GM19467 (cell line): ENCODE results near the gene HM13.
A peak's percentile ranks its signal among the peaks of the same experiment; 100 is the strongest.
"Not testable (repeated sequence)": the region's sequence is repeated elsewhere in the genome, so short reads cannot be mapped to it uniquely, and the experiment has no call there.

Experiments
- ATAC-seq: cut with Tn5 transposase; IDR thresholded peaks from one replicate; pipeline ENCODE4 v1.9.1; 2021; ENCODE audit warnings: mild to moderate bottlenecking, moderate library complexity; ENCODE audit not compliant: unreplicated experiment

Gene HM13

GRCh38 chr20:31565699-31566318 is 51.6 kb downstream of the HM13 start:
- ATAC-seq = no peak

GRCh38 chr20:31566319-31566657 is 52.0 kb downstream of the HM13 start:
- no peak for ATAC-seq

DNA sequence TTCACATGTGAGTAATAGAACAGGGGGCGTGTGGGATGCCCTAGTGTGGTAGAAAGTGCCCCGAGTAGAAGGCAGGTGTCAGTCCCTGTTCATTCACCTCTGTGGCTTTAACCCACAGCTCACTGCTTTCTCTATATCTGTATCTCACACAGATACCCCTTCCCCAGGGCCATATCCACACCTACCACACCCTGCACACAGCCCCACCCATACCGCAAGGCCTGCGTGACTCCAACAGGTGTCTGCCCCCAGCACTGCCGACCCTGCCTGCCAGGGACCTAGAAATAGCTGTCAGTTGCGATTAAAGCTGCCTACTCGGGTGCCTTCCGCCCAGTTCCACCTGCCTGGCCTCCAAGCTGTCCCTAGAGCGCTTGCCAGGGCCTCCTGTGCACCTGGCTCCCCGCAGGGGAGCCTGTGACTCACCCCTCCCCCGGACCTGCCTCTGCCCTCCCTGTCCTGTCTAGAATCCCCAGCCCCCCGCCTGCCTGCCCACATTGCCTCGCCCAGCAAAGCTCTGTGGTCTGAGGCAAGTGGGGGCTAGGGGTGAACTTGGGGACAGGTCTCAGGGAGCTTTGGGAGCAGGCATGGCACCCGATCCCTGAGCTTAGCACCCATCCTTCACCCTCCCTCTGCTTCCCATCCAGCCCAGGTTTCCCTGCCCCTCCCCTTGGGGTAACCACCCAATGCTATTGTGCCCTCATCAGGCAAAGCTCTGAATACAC is 52.6 kb downstream of the HM13 start:
- no peak for ATAC-seq

GRCh38 chr20:31567380-31567720 is 53.1 kb downstream of the HM13 start:
- ATAC-seq = no peak

DNA sequence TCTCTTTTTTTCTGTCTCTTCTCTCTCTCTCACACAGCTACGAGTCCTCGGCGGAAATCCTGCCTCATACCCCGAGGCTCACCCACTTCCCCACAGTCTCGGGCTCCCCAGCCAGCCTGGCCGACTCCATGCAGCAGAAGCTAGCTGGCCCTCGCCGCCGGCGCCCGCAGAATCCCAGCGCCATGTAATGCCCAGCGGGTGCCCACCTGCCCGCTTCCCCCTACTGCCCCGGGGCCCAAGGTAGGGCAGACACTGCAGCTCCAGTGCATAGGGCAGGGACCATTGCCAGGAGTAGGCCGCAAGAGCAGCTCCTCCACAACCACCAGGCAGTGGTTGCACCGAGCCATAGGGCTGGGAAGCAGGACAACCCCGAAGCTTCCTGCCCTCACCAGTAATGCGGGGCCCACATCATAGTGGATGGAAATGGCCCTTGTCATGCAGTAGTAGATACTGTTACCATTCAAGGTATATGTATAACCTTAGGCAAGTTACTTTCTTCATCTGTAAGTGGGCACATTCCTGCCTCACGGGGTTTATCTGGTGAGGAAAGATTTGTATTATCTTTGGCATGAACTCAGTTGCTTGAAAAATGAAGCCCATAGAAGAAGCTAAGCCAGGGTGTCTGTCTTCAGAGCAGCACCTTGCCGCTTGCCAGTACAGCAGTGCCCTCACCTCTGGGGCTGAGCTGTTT is 53.9 kb downstream of the HM13 start:
- ATAC-seq = no peak

- ATAC-seq = no peak
These were observed 54.5 kb downstream of the HM13 start for GRCh38 chr20:31568773-31569162.

DNA sequence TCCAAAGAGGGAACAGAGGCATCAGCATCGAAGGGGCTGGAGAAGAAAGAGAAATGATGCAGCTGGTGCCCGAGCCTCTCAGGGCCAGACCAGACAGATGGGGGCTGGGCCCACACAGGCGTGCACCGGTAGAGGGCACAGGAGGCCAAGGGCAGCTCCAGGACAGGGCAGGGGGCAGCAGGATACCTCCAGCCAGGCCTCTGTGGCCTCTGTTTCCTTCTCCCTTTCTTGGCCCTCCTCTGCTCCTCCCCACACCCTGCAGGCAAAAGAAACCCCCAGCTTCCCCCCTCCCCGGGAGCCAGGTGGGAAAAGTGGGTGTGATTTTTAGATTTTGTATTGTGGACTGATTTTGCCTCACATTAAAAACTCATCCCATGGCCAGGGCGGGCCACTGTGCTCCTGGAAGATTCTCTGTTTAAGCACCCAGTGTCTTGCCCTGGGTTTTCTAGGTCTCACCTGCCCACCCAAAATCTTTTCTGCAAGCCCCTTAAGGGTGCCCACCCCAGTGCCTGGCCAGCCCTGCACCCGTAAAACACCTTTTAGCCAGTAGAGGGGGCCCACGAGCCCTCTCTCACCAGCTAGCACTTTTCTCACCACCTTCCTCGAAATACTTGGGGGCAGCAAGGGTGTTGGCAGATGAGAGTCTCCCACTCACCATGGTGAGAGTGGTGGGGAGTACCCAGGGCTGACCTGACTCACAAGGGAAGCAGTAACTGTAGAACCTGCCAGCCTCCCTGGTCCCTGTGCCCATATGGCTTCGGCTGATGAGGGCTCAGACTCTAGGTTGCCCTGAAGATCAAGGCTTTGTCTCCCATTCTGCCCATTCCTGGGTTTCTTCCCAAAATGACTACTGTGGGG is 55.1 kb downstream of the HM13 start:
- ATAC-seq = no peak

GRCh38 chr20:31570021-31570463 is 55.8 kb downstream of the HM13 start:
- no peak for ATAC-seq

DNA sequence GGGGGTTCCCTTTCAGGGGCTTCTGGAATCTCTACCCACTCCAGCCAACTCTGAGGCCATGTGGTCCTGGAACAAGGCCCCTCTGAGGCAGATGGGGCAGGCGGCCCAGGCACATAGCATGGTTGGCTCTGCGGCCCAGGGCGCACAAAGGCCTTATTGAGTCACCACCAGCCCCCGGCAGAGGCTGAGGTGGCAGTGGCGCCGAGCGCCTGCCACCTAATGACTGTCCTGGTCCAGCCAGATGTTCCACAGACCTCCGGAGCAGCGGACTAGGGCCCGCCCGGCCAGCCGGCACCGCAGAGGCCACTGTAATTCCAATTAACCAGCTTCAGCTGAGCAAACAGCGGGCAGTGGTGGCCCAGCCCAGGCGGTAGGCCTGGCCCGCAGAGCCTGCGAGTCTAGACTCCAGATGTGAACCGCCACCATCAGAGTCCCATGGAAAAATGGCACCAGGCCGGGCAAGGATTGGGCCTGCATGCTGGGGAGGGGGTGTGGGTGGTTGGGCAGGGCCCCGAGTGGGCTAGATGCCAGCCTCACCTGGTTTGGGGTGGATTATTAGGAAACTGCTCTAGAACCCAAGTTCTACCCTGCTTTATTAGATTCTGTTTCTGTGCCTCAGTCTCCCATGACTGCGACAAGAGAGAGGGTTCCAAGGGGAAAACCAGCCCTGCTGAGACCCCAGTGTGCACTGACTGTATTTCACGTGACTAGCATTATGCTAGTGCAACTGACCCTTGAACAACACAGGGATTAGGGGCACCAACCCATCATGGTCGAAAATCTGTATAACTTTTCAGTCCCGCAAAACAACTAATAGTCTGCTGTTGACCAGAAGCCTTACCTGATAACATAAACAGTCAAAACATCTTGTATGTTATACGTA is 56.7 kb downstream of the HM13 start:
- ATAC-seq = no peak

DNA sequence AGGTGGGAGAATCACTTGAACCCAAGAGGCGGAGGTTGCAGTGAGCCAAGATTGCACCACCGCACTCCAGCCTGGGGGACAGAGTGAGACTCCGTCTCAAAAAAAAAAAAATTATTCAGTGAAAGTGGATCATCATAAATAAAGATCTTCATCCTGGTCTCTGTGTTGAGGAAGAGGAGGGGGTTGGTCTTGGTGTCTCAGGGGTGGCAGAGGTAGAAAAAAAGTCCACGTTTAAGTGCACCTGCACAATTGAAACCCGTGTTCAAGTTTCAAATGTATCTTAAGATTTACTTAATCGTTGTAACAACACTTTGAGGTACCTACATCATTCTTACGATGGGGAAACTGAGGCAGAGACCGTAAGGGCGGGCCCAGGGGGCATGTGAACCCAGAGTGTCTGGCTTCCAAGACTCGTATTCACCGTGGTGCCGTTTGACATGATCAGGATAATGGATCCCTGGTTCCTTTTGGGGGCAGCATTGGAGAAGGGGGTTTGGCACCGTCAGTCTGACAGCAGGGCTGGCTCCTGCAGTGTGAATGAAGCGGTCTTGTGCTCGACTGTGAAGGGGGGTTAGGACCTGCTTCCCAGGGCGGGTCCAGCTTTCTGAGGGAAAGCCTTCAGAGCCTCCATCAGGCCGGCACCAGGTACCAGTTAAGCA is 57.9 kb downstream of the HM13 start:
- no peak for ATAC-seq

DNA sequence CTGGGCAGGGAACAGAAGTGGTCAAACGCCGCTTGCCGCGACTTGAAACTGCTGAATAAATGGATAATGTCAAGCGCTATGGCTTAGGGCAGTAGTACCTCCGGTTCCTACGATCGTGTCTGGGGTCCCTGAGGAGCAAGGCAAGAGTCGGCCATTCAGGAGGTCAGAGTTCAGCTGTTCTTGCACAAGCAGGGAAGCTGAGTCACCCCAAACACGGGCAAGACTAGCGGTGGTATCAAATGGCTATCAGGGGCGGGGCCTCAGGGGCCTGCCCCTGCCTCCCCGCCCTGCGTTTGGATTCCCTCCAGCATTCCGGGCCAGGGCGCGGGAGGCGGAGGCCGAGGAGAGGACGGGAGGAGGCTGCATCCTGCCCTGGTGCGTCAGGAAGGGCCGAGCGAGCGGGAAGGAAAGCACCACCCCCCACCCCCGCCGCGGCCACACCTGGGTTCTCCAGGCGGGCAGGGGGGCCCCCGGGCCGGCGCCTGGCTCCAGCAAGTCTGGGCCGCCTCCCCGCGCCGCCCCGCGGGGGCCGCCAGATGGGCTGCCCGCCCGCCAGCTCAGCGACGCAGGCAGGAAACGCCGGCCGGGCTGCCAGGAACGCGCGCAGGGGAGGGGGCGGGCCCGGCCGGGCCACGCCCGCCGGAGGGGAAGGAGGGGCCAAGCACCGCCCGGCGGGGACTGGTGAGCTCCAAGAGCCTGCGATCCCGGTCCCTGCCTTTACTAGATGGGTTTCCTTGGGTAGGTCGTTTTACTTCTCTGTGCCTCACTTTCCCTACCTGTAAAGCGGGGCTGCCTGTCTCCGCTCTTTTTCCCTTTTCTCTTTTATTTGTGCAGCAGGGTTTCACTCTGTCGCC is 58.7 kb downstream of the HM13 start:
- ATAC-seq = peak; percentile 90

DNA sequence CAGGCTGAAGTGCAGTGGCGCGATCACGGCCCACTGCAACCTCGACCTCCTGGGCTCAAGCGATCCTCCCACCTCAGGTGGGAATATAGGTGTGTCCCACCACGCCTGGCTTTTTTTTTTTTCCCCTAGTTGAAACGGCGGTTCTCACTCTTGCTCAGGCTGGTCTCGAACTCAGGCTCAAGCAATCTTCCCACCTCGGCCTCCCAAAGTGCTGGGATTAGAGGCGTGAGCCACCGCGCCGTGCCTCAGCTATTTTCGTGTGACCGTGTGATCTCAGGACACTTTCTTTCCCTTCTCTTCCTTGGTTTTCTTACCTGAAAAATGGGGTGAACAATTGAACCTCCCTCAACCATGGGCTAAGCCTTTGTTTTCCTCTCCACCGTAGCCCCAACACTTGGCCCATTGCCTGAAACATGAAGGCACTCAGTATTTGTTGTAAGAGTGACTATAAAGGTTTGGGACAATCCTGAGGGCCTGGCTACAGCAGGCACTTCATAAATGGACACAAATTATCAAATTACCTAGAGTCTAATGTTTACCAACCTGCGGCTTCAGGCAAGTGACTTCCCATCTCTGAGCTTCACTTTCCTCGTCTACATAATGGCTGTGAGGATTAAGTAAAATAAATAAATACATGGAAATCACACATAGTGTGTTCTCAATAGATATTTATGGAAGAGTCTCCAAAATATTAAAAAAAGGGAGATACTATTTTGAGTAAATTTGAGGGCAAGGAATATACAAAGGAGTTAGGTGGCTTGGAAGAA is 59.5 kb downstream of the HM13 start:
- ATAC-seq = peak; percentile 9

DNA sequence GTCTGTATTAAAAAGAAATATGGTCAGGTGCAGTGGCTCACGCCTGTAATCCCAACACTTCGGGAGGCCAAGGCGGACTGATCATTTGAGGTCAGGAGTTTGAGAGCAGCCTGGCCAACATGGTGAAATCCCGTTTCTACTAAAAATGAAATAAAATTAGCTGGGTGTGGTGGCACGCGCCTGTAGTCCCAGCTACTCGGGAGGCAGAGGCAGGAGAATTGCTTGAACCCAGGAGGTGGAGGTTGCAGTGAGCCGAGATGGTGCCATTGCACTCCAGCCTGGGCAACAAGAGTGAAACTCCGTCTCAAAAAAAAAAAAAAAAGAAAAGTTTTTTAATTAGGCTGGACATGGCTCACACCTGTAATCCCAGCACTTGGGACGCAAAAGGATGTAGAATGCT is 60.7 kb downstream of the HM13 start:
- ATAC-seq = not testable (repeated sequence)

GRCh38 chr20:31576751-31577150 is 62.5 kb downstream of the HM13 start:
- no peak for ATAC-seq

DNA sequence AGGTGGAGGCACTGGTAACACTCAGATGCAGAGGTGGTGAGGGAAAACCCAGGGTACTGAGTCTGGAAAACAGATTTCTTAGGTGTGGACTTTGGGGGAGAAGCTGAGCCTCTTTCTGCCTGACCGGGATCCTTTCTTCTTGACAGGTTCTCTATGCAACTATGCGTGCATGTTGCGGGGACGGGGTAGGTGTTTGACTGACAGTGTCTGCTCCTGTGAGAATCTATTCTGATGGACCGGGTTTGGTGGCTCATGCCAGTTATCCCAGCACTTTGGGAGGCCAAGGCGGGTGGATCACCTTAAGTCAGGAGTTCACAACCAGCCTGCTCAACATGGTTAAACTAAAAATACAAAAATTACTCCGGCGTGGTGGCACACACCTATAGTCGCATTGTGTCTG is 63.0 kb downstream of the HM13 start:
- no peak for ATAC-seq

- ATAC-seq = no peak
These were observed 64.4 kb downstream of the HM13 start for GRCh38 chr20:31578448-31579138.

DNA sequence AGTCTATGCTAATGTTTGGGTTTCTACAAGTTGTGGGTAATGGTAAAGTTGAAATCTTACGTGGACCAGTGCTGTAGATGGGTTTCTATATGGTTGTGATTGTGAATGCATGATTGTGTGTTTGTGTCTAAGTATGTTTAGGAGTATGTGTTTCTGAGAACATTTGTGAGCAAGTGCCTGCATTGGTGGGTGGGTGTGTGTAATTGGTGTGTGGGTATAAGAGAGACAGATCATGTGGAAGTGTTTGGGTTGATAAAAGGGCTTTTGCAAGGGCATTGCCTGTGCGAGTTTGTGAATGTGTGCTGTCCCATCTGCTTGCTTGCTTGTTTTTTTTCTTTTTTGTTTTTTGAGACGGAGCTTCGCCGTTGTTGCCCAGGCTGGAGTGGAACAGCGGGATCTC is 65.0 kb downstream of the HM13 start:
- ATAC-seq = no peak
